ENCODE measurements around the gene S1PR3.

- TF ChIP-seq POLR2A (IDR thresholded peaks at IDR 0.05; ENCODE audit: low read length) (no peak), GATA1 (IDR thresholded peaks at IDR 0.05; ENCODE audit: low read depth, low read length) (no peak)
Measured at GRCh38 chr9:88975966-88976889, 15.0 kb upstream of the S1PR3 start.

Measured in erythroblast (primary cell).